Hindlimb muscle (tissue), 1 donor: ENCODE data around the gene SLC44A3. TPM values are rescaled to one million over a fixed set of nuclear protein-coding genes. Genes with fewer than 3 reads are reported as not detected.

ENCODE experiments used
- DNase-seq: peaks from one replicate; pipeline ENCODE4 v3.0.0-alpha.2; 2013
- polyA plus RNA-seq: library from polyadenylated mRNA; unstranded; fragments of 120-200 nt; gene quantifications from one replicate; pipeline ENCODE4 v1.2.1, GENCODE V29; 2013; ENCODE audit not compliant: insufficient read length

SLC44A3 gene
- polyA plus RNA-seq, 1 donor: 4.6 TPM

GRCh38 chr1:94801919-94802546 lies 18.1 kb upstream of the SLC44A3 start:
- no peak for DNase-seq

- DNase-seq: no peak
Observed at GRCh38 chr1:94803106-94803505, 17.1 kb upstream of the SLC44A3 start.

GRCh38 chr1:94803517-94804441 lies 16.4 kb upstream of the SLC44A3 start:
- peak; percentile 79 for DNase-seq

GRCh38 chr1:94804442-94804837 lies 15.7 kb upstream of the SLC44A3 start:
- DNase-seq: no peak

- DNase-seq: peak; percentile 64
Observed at GRCh38 chr1:94805912-94806311, 14.2 kb upstream of the SLC44A3 start.

- DNase-seq: peak; percentile 51
Observed at GRCh38 chr1:94806441-94806871, 13.7 kb upstream of the SLC44A3 start.

- no peak for DNase-seq
Observed at GRCh38 chr1:94807742-94808491, 12.2 kb upstream of the SLC44A3 start.

- DNase-seq: no peak
Observed at GRCh38 chr1:94808669-94809068, 11.5 kb upstream of the SLC44A3 start.

GRCh38 chr1:94812985-94813384 lies 7.2 kb upstream of the SLC44A3 start:
- no peak for DNase-seq

GRCh38 chr1:94816030-94816429 lies 4.1 kb upstream of the SLC44A3 start:
- DNase-seq: no peak

GRCh38 chr1:94817712-94818111 lies 2.4 kb upstream of the SLC44A3 start:
- no peak for DNase-seq

GRCh38 chr1:94819238-94819944 lies 766 bp upstream of the SLC44A3 start:
- no peak for DNase-seq

GRCh38 chr1:94820936-94821335 lies 779 bp downstream of the SLC44A3 start:
- DNase-seq: no peak

GRCh38 chr1:94821636-94822305 lies 1.6 kb downstream of the SLC44A3 start:
- no peak for DNase-seq

- DNase-seq: no peak
Observed at GRCh38 chr1:94823116-94823515, 3.0 kb downstream of the SLC44A3 start.

GRCh38 chr1:94825936-94826335 lies 5.8 kb downstream of the SLC44A3 start:
- no peak for DNase-seq

GRCh38 chr1:94827434-94827833 lies 7.3 kb downstream of the SLC44A3 start:
- DNase-seq: no peak

GRCh38 chr1:94828251-94828650 lies 8.1 kb downstream of the SLC44A3 start:
- no peak for DNase-seq

- DNase-seq: no peak
Observed at GRCh38 chr1:94831641-94832040, 11.5 kb downstream of the SLC44A3 start.

- DNase-seq: no peak
Observed at GRCh38 chr1:94832446-94832845, 12.3 kb downstream of the SLC44A3 start.

- DNase-seq: no peak
Observed at GRCh38 chr1:94832931-94833585, 12.9 kb downstream of the SLC44A3 start.
